Pancreas (tissue), 10 donors: ENCODE measurements around the gene SH3RF3. TPM values are rescaled to one million over a fixed set of nuclear protein-coding genes. Genes with fewer than 3 reads are reported as not detected.

Experiments used
- ATAC-seq, 4 donors: fragments of 200-7000 bp; cut with Tn5 transposase; one replicate each; pipeline versions ENCODE4 v1.8.0 to v1.9.1; 2020; ENCODE audit warnings: mild to moderate bottlenecking in 4 of 4, moderate library complexity in 4 of 4
- DNase-seq, 6 donors: peaks; one replicate each; pipeline ENCODE4 v3.0.0-alpha.2; 2020
- FAIRE-seq: peaks from 2 replicates; lab custom pipeline; 2012; peaks lifted over from hg19 to GRCh38; lab: Jason Lieb, UNC
- H3K27ac ChIP-seq, 4 donors: fragments of 200-600 bp; sonication (generic); 1 replicate in 3 of 4; 2 replicates in 1 of 4; pipeline versions ENCODE4 v1.5.0 to v1.8.0; 2020
- H3K27me3 ChIP-seq, 4 donors: fragments of 200-600 bp; one replicate each; pipeline ENCODE4 v1.8.0; 2021
- H3K36me3 ChIP-seq, 3 donors: fragments of 200-600 bp; sonication (generic) in 1 of 3; one replicate each; pipeline versions ENCODE4 v1.5.0 to v1.8.0; 2020 to 2021
- H3K4me1 ChIP-seq, 3 donors: fragments of 200-600 bp; one replicate each; pipeline ENCODE4 v1.8.0; 2021
- H3K4me3 ChIP-seq, 4 donors: fragments of 200-600 bp; sonication (generic) in 2 of 4; one replicate each; pipeline versions ENCODE4 v1.5.0 to v1.8.0; 2020 to 2021
- H3K9me3 ChIP-seq, 4 donors: fragments of 200-600 bp; one replicate each; pipeline ENCODE4 v1.8.0; 2021
- WGBS, 2 donors: extraction: QIAGEN DNeasy Blood & Tissue Kit; methylation state at CpG; one replicate each; pipeline ENCODE4 v1.1.7; 2013; 5-methylcytosine and 5-hydroxymethylcytosine counted together
- intact Hi-C, 3 donors: fragments of 100-400 bp; cut with DNase I; formaldehyde crosslinking; loops; one replicate each; pipeline versions ENCODE4 v1.11.1 to v1.14.2; 2022
- polyA plus RNA-seq, 2 donors: library from polyadenylated mRNA; stranded (reverse); fragments of 200-250 nt; gene quantifications; one replicate each; pipeline ENCODE4 v1.2.3, GENCODE V29; 2013
- total RNA-seq, 6 donors: library from RNA; stranded (reverse); fragmentation: NEBNext Ultra II Directional in 4 of 6; extraction: Animal tissue kit (Norgen Biotek cat#: 25700) in 4 of 6; gene quantifications; one replicate each; pipeline versions ENCODE4 v1.2.1 to v1.2.4, GENCODE V29; 2021 to 2023
- TF ChIP-seq, protein P1 (sequence below), 4 donors: fragments of 200-600 bp; sonication (generic) in 3 of 4; IDR thresholded peaks; one replicate each; pipeline versions ENCODE4 v1.5.0 to v1.8.0; 2021; ENCODE audit warnings: antibody characterized with exemption in 4 of 4
- donor health status: healthy with polysubstance abuse.
- donor health status: DM: no; HTN: no; CAD: no; lungs with moderate emphysema.
- donor health status: DM: no; HTN: no; CAD: no.
- donor health status: control.
- donor health status: control.
- donor health status: Bipolar disorder and iron deficiency.
- donor health status: DM: yes; HTN: yes; CAD: no.
- donor health status: DM: no; HTN: no; CAD: no.
- donor health status: DM: no; HTN: no; CAD: no.
- donor health status: DM: yes; HTN: yes; CAD: no.

The SH3RF3 gene
- total and polyA plus RNA-seq, 8 donors: 1.1 to 3.5 (median 1.8) TPM

DNA sequence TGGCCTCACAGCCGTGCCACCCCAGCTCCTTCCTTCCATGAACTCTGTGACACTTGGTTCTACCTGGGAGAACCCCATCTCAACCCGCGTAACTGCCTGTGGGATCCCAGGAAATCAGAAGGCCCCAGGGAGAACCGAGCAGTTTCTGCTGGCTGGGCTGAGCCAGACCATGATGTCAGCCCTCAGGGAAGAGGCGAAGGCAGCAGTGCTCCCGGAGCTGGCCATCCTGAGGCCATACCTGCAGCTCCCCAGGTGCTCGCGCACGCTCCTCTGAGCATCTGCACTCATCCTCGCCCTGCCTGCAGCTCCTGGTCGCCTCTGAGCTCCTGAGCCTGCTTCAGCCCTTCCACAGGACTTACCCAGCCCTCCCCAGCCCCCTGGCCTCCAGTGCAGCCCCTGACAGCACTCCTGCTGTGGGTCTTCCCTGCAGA lies 298.7 kb downstream of the SH3RF3 start:
- DNase-seq (peak in 1 of 6 donors; percentile 50), FAIRE-seq (no peak), ATAC-seq (no peak)
- H3K9me3 ChIP-seq: no peaks in the 10 kb centered on the region
- TF ChIP-seq, protein P1, sequence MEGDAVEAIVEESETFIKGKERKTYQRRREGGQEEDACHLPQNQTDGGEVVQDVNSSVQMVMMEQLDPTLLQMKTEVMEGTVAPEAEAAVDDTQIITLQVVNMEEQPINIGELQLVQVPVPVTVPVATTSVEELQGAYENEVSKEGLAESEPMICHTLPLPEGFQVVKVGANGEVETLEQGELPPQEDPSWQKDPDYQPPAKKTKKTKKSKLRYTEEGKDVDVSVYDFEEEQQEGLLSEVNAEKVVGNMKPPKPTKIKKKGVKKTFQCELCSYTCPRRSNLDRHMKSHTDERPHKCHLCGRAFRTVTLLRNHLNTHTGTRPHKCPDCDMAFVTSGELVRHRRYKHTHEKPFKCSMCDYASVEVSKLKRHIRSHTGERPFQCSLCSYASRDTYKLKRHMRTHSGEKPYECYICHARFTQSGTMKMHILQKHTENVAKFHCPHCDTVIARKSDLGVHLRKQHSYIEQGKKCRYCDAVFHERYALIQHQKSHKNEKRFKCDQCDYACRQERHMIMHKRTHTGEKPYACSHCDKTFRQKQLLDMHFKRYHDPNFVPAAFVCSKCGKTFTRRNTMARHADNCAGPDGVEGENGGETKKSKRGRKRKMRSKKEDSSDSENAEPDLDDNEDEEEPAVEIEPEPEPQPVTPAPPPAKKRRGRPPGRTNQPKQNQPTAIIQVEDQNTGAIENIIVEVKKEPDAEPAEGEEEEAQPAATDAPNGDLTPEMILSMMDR (IDR thresholded peaks at IDR 0.05): no peak
- intact Hi-C loops: no loop called here
- no peaks in the 10 kb centered on the region for H3K4me1 ChIP-seq
- H3K27me3 ChIP-seq: no peaks in the 10 kb centered on the region
- no peaks in the 10 kb centered on the region for H3K36me3 ChIP-seq
- no peak overlapping the region for H3K4me3 ChIP-seq
- 83 to 87% methylated on average over 10 to 11 of the region's 11 CpGs for WGBS, 2 donors
- H3K27ac ChIP-seq: no peak overlapping the region

DNA sequence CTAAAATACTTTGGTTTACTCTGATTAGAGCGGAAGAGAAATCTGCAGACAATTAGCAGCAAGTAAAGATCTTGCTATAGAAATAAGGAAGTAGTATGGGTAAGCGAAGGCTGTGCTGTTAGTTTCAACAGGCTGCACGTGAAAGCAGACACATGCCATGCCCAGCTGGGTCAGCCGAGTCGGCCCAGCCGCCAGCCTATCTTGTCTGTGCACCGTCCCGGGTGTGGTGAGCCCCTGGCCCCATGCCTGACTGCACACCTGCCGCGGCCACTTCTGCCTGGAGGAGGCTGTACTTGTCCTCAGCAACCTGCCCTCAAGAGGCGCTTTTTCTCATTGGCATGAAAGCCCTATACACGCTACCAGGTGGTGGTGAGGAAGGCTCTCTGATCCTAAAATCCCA lies 299.3 kb downstream of the SH3RF3 start:
- FAIRE-seq (no peak), ATAC-seq (no peak), DNase-seq (peak in 1 of 6 donors; percentile 47)
- TF ChIP-seq, protein P1 (IDR thresholded peaks at IDR 0.05): no peak
- intact Hi-C loops: no loop called here
- WGBS, 2 donors: 70 to 77% methylated on average over 12 of the region's 12 CpGs
- no peak overlapping the region for H3K27ac ChIP-seq
- no peaks in the 10 kb centered on the region for H3K36me3 ChIP-seq
- H3K4me3 ChIP-seq: no peak overlapping the region
- H3K4me1 ChIP-seq: no peaks in the 10 kb centered on the region
- no peaks in the 10 kb centered on the region for H3K27me3 ChIP-seq
- H3K9me3 ChIP-seq: no peaks in the 10 kb centered on the region

DNA sequence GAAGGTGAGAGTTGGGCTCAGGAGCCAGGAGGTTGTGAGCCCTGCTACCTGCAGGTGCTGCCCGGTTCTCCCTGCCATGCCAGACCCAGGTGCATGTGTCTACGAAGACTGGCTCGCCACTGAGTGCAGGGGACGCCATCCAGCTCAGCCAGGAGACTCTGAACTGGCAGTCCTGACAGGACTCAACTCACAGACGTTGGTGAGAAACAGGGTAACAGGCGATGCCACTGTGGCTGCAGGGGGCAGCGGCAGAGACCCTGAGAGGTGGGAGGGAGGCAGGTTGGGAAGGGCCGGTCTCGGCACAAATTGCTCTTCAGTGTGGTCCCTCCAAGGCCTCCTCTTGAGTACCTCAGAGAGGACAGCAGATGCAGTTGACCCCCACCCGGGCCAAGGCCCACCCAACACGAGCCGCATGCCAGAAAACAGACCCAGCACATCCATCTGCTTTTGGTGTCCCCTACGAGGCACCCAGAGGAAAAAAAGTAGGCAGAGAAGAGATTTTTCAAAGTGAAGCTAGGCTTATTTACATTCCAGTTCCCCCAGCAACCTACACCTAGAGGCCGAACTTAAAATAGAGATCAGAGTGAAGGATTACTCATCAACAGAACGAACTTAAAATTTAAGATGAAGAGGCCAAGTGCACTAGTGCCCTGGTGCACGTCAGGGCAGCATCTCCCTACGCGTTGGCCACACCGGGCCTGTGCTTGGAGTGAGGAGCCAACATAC lies 300.0 kb downstream of the SH3RF3 start:
- no peak overlapping the region for H3K27ac ChIP-seq
- peak in 1 of 6 donors; percentile 48 for DNase-seq
- no peaks in the 10 kb centered on the region for H3K4me1 ChIP-seq
- ATAC-seq: no peak
- no peaks in the 10 kb centered on the region for H3K27me3 ChIP-seq
- WGBS, 2 donors: 78 to 89% methylated on average over 19 of the region's 19 CpGs
- no peak overlapping the region for H3K4me3 ChIP-seq
- no peaks in the 10 kb centered on the region for H3K9me3 ChIP-seq
- FAIRE-seq: no peak
- TF ChIP-seq, protein P1 (IDR thresholded peaks at IDR 0.05): no peak
- H3K36me3 ChIP-seq: no peaks in the 10 kb centered on the region
- intact Hi-C loops: no loop called here

DNA sequence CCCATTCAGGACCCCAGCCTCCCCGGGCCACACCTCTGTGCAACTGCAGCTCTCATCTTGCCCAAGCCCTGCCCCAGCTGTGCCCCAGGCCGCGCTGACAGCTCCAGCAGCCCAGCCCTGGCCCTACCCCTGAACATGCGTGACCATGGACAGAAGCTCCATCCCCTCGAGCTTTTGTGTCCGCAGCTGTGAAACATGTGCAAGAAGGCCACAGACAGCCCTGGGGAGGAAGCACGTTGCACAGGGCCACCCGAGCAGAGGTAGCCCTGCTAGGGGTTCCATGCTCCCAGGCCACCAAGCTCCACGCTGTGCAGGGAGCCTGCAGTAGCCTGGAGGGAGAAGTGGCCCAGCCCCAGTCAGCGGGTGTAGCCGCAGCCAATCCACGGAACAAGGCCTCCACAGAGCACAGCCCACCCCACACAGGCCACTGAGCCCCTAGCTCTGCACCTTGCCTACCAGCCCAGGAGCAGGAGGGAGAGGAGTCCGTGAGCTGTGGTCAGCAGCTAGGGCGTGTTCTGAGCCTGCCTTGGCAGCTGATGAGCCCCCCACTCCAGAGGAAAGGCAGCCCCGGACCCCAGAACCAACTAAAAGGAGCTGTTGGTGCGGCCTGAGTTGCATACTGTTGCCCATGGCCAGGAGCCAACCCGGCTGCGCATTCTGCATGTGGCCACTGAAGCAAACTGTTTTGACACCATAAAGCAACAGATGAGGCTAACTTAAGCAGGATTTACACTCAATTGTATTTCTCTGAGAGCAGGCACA lies 300.7 kb downstream of the SH3RF3 start:
- no peak overlapping the region for H3K4me3 ChIP-seq
- TF ChIP-seq, protein P1 (IDR thresholded peaks at IDR 0.05): no peak
- no peak for ATAC-seq
- H3K9me3 ChIP-seq: no peaks in the 10 kb centered on the region
- no peaks in the 10 kb centered on the region for H3K4me1 ChIP-seq
- intact Hi-C loops: no loop called here
- WGBS, 2 donors: 78 to 88% methylated on average over 17 to 18 of the region's 18 CpGs
- DNase-seq: peak in 1 of 6 donors; percentile 48
- no peaks in the 10 kb centered on the region for H3K36me3 ChIP-seq
- FAIRE-seq: no peak
- H3K27me3 ChIP-seq: no peaks in the 10 kb centered on the region
- no peak overlapping the region for H3K27ac ChIP-seq

DNA sequence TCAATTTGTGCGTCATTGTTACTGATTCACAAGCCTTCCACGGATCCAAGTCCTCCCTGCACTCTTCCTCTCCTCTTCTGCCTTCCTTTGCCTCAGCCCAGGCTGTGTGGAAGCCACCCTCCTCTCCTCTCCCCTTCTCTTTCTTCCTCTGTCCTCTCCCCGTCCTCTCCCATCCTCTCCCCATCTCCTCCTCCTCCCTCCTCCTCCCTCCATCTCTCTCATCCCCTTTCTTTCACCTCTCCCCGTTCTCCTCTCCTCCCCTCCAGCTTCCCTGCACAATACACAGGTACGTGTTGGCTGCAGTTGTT lies 301.3 kb downstream of the SH3RF3 start:
- Histone ChIP-seq H3K4me1 (no peaks in the 10 kb centered on the region), H3K4me3 (no peak overlapping the region), H3K27me3 (no peaks in the 10 kb centered on the region), H3K27ac (no peak overlapping the region), H3K36me3 (no peaks in the 10 kb centered on the region), H3K9me3 (no peaks in the 10 kb centered on the region)
- DNase-seq (no peak), ATAC-seq (no peak), FAIRE-seq (no peak)
- WGBS, 2 donors: 60 to 62% methylated on average over 5 of the region's 5 CpGs
- TF ChIP-seq, protein P1 (IDR thresholded peaks at IDR 0.05): no peak
- intact Hi-C loops: no loop called here
